ENCODE data around the gene FMNL1. TPM values are rescaled to one million over a fixed set of nuclear protein-coding genes. Genes with fewer than 3 reads are reported as not detected.

FMNL1 gene
- total RNA-seq, 1 donor from 2014 or later = 469 TPM

- H3K27me3 Mint-ChIP-seq (ENCODE audit: low read depth) = no peaks in the 10 kb centered on the region
- H3K4me3 Mint-ChIP-seq (ENCODE audit: low read depth) = no peak overlapping the region
- peak overlapping the region; percentile 70 for H3K27ac Mint-ChIP-seq
- H3K4me1 Mint-ChIP-seq (ENCODE audit: low read depth) = peaks cover 14% of the 10 kb centered on the region
- intact Hi-C loops (cut with micrococcal nuclease) = loop anchor here (2.0 kb wide), 2 partner anchors 42 to 52 kb away; no protein-coding TSS in a partner anchor
- peaks cover 78% of the 10 kb centered on the region for H3K36me3 Mint-ChIP-seq (ENCODE audit: low read depth)
- DNase-seq (ENCODE audit: low spot score) = peak; percentile 33
- no peaks in the 10 kb centered on the region for H3K9me3 Mint-ChIP-seq
Measured at GRCh38 chr17:45270828-45271418, 49.2 kb downstream of the FMNL1 start.

- H3K4me3 Mint-ChIP-seq (ENCODE audit: low read depth) = no peak overlapping the region
- no peak overlapping the region for H3K27ac Mint-ChIP-seq
- no peak for DNase-seq (ENCODE audit: low spot score)
- H3K36me3 Mint-ChIP-seq (ENCODE audit: low read depth) = peaks cover 73% of the 10 kb centered on the region
- peaks cover 14% of the 10 kb centered on the region for H3K4me1 Mint-ChIP-seq (ENCODE audit: low read depth)
- intact Hi-C loops (cut with micrococcal nuclease) = loop anchor here (2.0 kb wide), 2 partner anchors 41 to 53 kb away; no protein-coding TSS in a partner anchor
- H3K9me3 Mint-ChIP-seq = no peaks in the 10 kb centered on the region
- no peaks in the 10 kb centered on the region for H3K27me3 Mint-ChIP-seq (ENCODE audit: low read depth)
Measured at GRCh38 chr17:45271603-45272002, 49.9 kb downstream of the FMNL1 start.

- Mint-ChIP-seq H3K9me3 (no peaks in the 10 kb centered on the region), H3K27me3 (ENCODE audit: low read depth) (no peaks in the 10 kb centered on the region), H3K4me1 (ENCODE audit: low read depth) (peaks cover 24% of the 10 kb centered on the region), H3K36me3 (ENCODE audit: low read depth) (peaks cover 63% of the 10 kb centered on the region), H3K4me3 (ENCODE audit: low read depth) (no peak overlapping the region), H3K27ac (peak overlapping the region; percentile 49)
- DNase-seq (ENCODE audit: low spot score) = no peak
- intact Hi-C loops (cut with micrococcal nuclease) = no loop called here
Measured at GRCh38 chr17:45273551-45273957, 51.9 kb downstream of the FMNL1 start.

- H3K27me3 Mint-ChIP-seq (ENCODE audit: low read depth) = no peaks in the 10 kb centered on the region
- intact Hi-C loops (cut with micrococcal nuclease) = no loop called here
- DNase-seq (ENCODE audit: low spot score) = no peak
- H3K4me1 Mint-ChIP-seq (ENCODE audit: low read depth) = peaks cover 24% of the 10 kb centered on the region
- H3K9me3 Mint-ChIP-seq = no peaks in the 10 kb centered on the region
- no peak overlapping the region for H3K4me3 Mint-ChIP-seq (ENCODE audit: low read depth)
- H3K36me3 Mint-ChIP-seq (ENCODE audit: low read depth) = peaks cover 63% of the 10 kb centered on the region
- no peak overlapping the region for H3K27ac Mint-ChIP-seq
Measured at GRCh38 chr17:45274033-45274432, 52.3 kb downstream of the FMNL1 start.

GRCh38 chr17:45276031-45276430 is 54.3 kb downstream of the FMNL1 start:
- Mint-ChIP-seq H3K4me1 (ENCODE audit: low read depth) (peaks cover 14% of the 10 kb centered on the region), H3K27ac (no peak overlapping the region), H3K9me3 (no peaks in the 10 kb centered on the region), H3K36me3 (ENCODE audit: low read depth) (peaks cover 55% of the 10 kb centered on the region), H3K4me3 (ENCODE audit: low read depth) (no peak overlapping the region), H3K27me3 (ENCODE audit: low read depth) (no peaks in the 10 kb centered on the region)
- intact Hi-C loops (cut with micrococcal nuclease) = no loop called here
- no peak for DNase-seq (ENCODE audit: low spot score)

- H3K4me1 Mint-ChIP-seq (ENCODE audit: low read depth) = peaks cover 14% of the 10 kb centered on the region
- intact Hi-C loops (cut with micrococcal nuclease) = loop anchor here (1.0 kb wide), 2 partner anchors 25 to 108 kb away; no protein-coding TSS in a partner anchor
- H3K27me3 Mint-ChIP-seq (ENCODE audit: low read depth) = no peaks in the 10 kb centered on the region
- no peak overlapping the region for H3K4me3 Mint-ChIP-seq (ENCODE audit: low read depth)
- H3K9me3 Mint-ChIP-seq = no peaks in the 10 kb centered on the region
- peak overlapping the region; percentile 63 for H3K27ac Mint-ChIP-seq
- DNase-seq (ENCODE audit: low spot score) = peak; percentile 80
- H3K36me3 Mint-ChIP-seq (ENCODE audit: low read depth) = peaks cover 54% of the 10 kb centered on the region
Measured at GRCh38 chr17:45277216-45277849, 55.6 kb downstream of the FMNL1 start.

GRCh38 chr17:45277992-45278391 is 56.3 kb downstream of the FMNL1 start:
- peaks cover 14% of the 10 kb centered on the region for H3K4me1 Mint-ChIP-seq (ENCODE audit: low read depth)
- no peak for DNase-seq (ENCODE audit: low spot score)
- no peaks in the 10 kb centered on the region for H3K9me3 Mint-ChIP-seq
- H3K27me3 Mint-ChIP-seq (ENCODE audit: low read depth) = no peaks in the 10 kb centered on the region
- intact Hi-C loops (cut with micrococcal nuclease) = loop anchor here (1.0 kb wide), 2 partner anchors 26 to 107 kb away; no protein-coding TSS in a partner anchor
- H3K27ac Mint-ChIP-seq = peak overlapping the region; percentile 27
- H3K4me3 Mint-ChIP-seq (ENCODE audit: low read depth) = no peak overlapping the region
- peaks cover 56% of the 10 kb centered on the region for H3K36me3 Mint-ChIP-seq (ENCODE audit: low read depth)

- Mint-ChIP-seq H3K27me3 (ENCODE audit: low read depth) (no peaks in the 10 kb centered on the region), H3K4me3 (ENCODE audit: low read depth) (no peak overlapping the region), H3K36me3 (ENCODE audit: low read depth) (peaks cover 58% of the 10 kb centered on the region), H3K4me1 (ENCODE audit: low read depth) (peaks cover 15% of the 10 kb centered on the region), H3K9me3 (no peaks in the 10 kb centered on the region), H3K27ac (peak overlapping the region; percentile 58)
- intact Hi-C loops (cut with micrococcal nuclease) = no loop called here
- DNase-seq (ENCODE audit: low spot score) = no peak
Measured at GRCh38 chr17:45279898-45280297, 58.2 kb downstream of the FMNL1 start.

- H3K4me3 Mint-ChIP-seq (ENCODE audit: low read depth) = no peak overlapping the region
- H3K4me1 Mint-ChIP-seq (ENCODE audit: low read depth) = peaks cover 7% of the 10 kb centered on the region
- H3K9me3 Mint-ChIP-seq = no peaks in the 10 kb centered on the region
- peaks cover 70% of the 10 kb centered on the region for H3K36me3 Mint-ChIP-seq (ENCODE audit: low read depth)
- intact Hi-C loops (cut with micrococcal nuclease) = no loop called here
- DNase-seq (ENCODE audit: low spot score) = no peak
- H3K27me3 Mint-ChIP-seq (ENCODE audit: low read depth) = no peaks in the 10 kb centered on the region
- H3K27ac Mint-ChIP-seq = peak overlapping the region; percentile 8
Measured at GRCh38 chr17:45282683-45283644, 61.3 kb downstream of the FMNL1 start.

GRCh38 chr17:45283711-45284110 is 62.0 kb downstream of the FMNL1 start:
- Mint-ChIP-seq H3K4me3 (ENCODE audit: low read depth) (no peak overlapping the region), H3K27me3 (ENCODE audit: low read depth) (no peaks in the 10 kb centered on the region), H3K9me3 (no peaks in the 10 kb centered on the region), H3K36me3 (ENCODE audit: low read depth) (peaks cover 72% of the 10 kb centered on the region), H3K4me1 (ENCODE audit: low read depth) (peaks cover 5% of the 10 kb centered on the region), H3K27ac (peak overlapping the region; percentile 54)
- no peak for DNase-seq (ENCODE audit: low spot score)
- intact Hi-C loops (cut with micrococcal nuclease) = no loop called here

- peak overlapping the region; percentile 69 for H3K27ac Mint-ChIP-seq
- intact Hi-C loops (cut with micrococcal nuclease) = no loop called here
- no peak for DNase-seq (ENCODE audit: low spot score)
Measured at GRCh38 chr17:45284176-45285140, 62.8 kb downstream of the FMNL1 start.

GRCh38 chr17:45286286-45286685 is 64.6 kb downstream of the FMNL1 start:
- H3K4me1 Mint-ChIP-seq (ENCODE audit: low read depth) = peaks cover 20% of the 10 kb centered on the region
- peak overlapping the region; percentile 1 for H3K27ac Mint-ChIP-seq
- H3K27me3 Mint-ChIP-seq (ENCODE audit: low read depth) = no peaks in the 10 kb centered on the region
- no peaks in the 10 kb centered on the region for H3K9me3 Mint-ChIP-seq
- H3K4me3 Mint-ChIP-seq (ENCODE audit: low read depth) = no peak overlapping the region
- no peak for DNase-seq (ENCODE audit: low spot score)
- peaks cover 83% of the 10 kb centered on the region for H3K36me3 Mint-ChIP-seq (ENCODE audit: low read depth)
- intact Hi-C loops (cut with micrococcal nuclease) = no loop called here

More at GRCh38 chr17:45284176-45285140, 62.8 kb downstream of the FMNL1 start:
- peaks cover 7% of the 10 kb centered on the region for H3K4me1 Mint-ChIP-seq (ENCODE audit: low read depth)
- peaks cover 74% of the 10 kb centered on the region for H3K36me3 Mint-ChIP-seq (ENCODE audit: low read depth)
- no peak overlapping the region for H3K4me3 Mint-ChIP-seq (ENCODE audit: low read depth)
- no peaks in the 10 kb centered on the region for H3K27me3 Mint-ChIP-seq (ENCODE audit: low read depth)
- H3K9me3 Mint-ChIP-seq = no peaks in the 10 kb centered on the region

Measured in activated T-helper 2 cell treated with anti-CD3 and anti-CD28 coated beads, Interferon-gamma antibody, Interleukin-2, Interleukin-4, amounts not matched to agents 10 μg/mL and 5 μg/mL and 100 μg/mL, durations not matched to agents 14 hours and 24 hours and 36 hours (primary cell).